ENCODE measurements around the gene HNMT. TPM values are rescaled to one million over a fixed set of nuclear protein-coding genes. Genes with fewer than 3 reads are reported as not detected.

HNMT gene
- total RNA-seq, 1 experiment from 2014 or later = 3.1 TPM

- H3K4me1 Mint-ChIP-seq = peaks cover 2% of the 10 kb centered on the region; the same call in 1 of the 2 replicates
- no peak overlapping the region for H3K4me3 Mint-ChIP-seq
- DNase-seq (ENCODE audit: low spot score) = no peak
- H3K27me3 Mint-ChIP-seq (ENCODE audit: low read depth) = no peaks in the 10 kb centered on the region
- H3K36me3 Mint-ChIP-seq = no peaks in the 10 kb centered on the region
- ChIA-PET POLR2A (no interaction called here), CTCF (interaction anchor here (1.0 to 1.1 kb wide), 2 partner anchors 31 to 150 kb away, joined by 3 to 4 read pairs; no protein-coding TSS in a partner anchor)
- ATAC-seq = no peak
- no peaks in the 10 kb centered on the region for H3K9me3 Mint-ChIP-seq
- TF ChIP-seq ZBTB43 (CRISPR knock-in tag; IDR thresholded peaks at IDR 0.05) = no peak
- TF ChIP-seq ATF1 (CRISPR knock-in tag; IDR thresholded peaks at IDR 0.05) = no peak
- TF ChIP-seq ERG (CRISPR knock-in tag; IDR thresholded peaks at IDR 0.05) = no peak
- no peak for TF ChIP-seq GTF2I (CRISPR knock-in tag; conservative IDR thresholded peaks at IDR 0.05)
- TF ChIP-seq SMAD4 (CRISPR knock-in tag; IDR thresholded peaks at IDR 0.05) = no peak
- TF ChIP-seq NR2C2 (CRISPR knock-in tag; IDR thresholded peaks at IDR 0.05) = no peak
- TF ChIP-seq ZNF416 (CRISPR knock-in tag; IDR thresholded peaks at IDR 0.05) = no peak
- TF ChIP-seq FOXJ3 (CRISPR knock-in tag; IDR thresholded peaks at IDR 0.05; ENCODE audit: borderline replicate concordance) = no peak
- no peak for TF ChIP-seq CTCF (IDR thresholded peaks at IDR 0.05)
- TF ChIP-seq ZNF281 (CRISPR knock-in tag; IDR thresholded peaks at IDR 0.05) = no peak
- H3K27ac Mint-ChIP-seq = no peak overlapping the region
Observed at GRCh38 chr2:138016351-138017087, 52.2 kb downstream of the HNMT start.

- CTCF ChIA-PET = interaction anchor here (1.4 kb wide), 1 partner anchor 797 kb away, joined by 3 read pairs; no protein-coding TSS in a partner anchor
- no peak for ATAC-seq
- Mint-ChIP-seq H3K27me3 (ENCODE audit: low read depth) (no peaks in the 10 kb centered on the region), H3K4me1 (peaks cover 2% of the 10 kb centered on the region; the same call in 1 of the 2 replicates), H3K4me3 (no peak overlapping the region), H3K9me3 (no peaks in the 10 kb centered on the region), H3K36me3 (no peaks in the 10 kb centered on the region), H3K27ac (no peak overlapping the region)
- DNase-seq (ENCODE audit: low spot score) = no peak
- POLR2A ChIA-PET = no interaction called here
- TF ChIP-seq HMGA2 (CRISPR knock-in tag; IDR thresholded peaks at IDR 0.05) = no peak
- TF ChIP-seq ZBTB43 (CRISPR knock-in tag; IDR thresholded peaks at IDR 0.05) = no peak
- no peak for TF ChIP-seq GABPB1 (CRISPR knock-in tag; IDR thresholded peaks at IDR 0.05)
- TF ChIP-seq NFE2L1 (CRISPR knock-in tag; IDR thresholded peaks at IDR 0.05) = no peak
- TF ChIP-seq ZNF263 (CRISPR knock-in tag; IDR thresholded peaks at IDR 0.05; ENCODE audit: low read depth) = no peak
Observed at GRCh38 chr2:138017824-138018223, 53.6 kb downstream of the HNMT start.

Data from WTC11 (cell line).